Dermis microvascular lymphatic vessel endothelial cell (primary cell): ENCODE data around the gene SHD. TPM values are rescaled to one million over a fixed set of nuclear protein-coding genes. Genes with fewer than 3 reads are reported as not detected.
A peak's percentile ranks its signal among the peaks of the same experiment; 100 is the strongest.

Source experiments
- DNase-seq, 2 donors: peaks; one replicate each; pipeline versions ENCODE4 v3.0.0 to v3.0.0-alpha.2; 2010; ENCODE audit warnings: low read depth in 2 of 2
- total RNA-seq: library from RNA; depleted of rRNA; stranded (reverse); fragments of >200 nt; gene quantifications from 2 replicates; pipeline ENCODE4 v1.2.1, GENCODE V29; 2014

The SHD gene
- total RNA-seq, 1 donor from 2014 or later, result not detected

DNA sequence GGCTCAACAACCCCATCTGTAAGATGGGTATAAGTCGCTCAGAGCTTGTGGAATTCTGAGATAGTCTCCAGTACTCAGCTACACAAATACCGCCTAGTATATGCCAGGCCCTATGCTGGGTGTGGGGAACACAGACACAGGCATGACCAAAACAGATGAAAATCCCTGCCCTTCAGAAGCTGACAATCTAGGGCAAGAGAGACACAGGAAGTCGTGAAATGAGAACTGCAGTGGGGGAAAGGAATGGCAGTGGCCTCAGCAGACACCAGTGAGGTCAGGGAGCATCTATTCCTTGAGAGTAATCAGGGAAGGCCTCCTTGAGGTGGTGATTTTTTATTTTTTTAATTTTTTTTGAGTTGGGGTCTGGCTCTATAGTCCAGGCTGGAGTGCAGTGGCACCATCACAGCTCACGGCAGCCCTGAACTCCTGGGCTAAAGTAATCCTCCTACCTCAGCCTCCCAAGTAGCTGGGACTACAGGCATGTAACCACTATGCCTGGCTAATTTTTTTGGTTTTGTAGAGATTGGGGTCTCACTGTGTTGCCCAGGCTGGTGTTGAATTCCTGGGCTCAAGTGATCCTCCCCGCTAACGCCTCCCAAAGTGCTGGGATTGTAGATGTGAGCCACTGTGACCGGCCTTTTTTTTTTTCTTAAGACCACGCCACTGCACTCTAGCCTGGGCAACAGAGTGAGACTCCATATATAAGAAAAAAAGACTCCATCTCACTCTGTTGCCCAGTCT is 19.9 kb downstream of the SHD start:
- DNase-seq, result no peak

DNA sequence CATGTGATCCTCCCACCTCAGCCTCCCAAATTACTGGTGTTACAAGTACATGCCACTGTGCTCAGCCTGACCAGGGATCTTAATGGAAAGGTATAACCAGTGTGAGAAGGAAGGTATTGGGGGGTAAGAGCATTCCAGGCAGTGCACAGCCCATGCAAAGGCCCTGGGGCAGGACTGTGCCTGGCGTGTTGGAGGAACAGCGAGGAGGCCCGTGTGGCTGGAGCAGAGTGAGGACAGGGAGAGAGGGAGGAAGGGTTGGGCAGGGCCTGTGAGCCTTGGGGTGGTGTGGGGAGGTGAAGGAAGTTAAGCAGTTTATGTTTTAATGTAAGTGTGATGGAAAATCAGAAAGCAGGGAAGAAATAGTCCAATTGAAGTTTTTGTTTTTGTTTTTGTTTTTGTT is 21.5 kb downstream of the SHD start:
- no peak for DNase-seq

DNA sequence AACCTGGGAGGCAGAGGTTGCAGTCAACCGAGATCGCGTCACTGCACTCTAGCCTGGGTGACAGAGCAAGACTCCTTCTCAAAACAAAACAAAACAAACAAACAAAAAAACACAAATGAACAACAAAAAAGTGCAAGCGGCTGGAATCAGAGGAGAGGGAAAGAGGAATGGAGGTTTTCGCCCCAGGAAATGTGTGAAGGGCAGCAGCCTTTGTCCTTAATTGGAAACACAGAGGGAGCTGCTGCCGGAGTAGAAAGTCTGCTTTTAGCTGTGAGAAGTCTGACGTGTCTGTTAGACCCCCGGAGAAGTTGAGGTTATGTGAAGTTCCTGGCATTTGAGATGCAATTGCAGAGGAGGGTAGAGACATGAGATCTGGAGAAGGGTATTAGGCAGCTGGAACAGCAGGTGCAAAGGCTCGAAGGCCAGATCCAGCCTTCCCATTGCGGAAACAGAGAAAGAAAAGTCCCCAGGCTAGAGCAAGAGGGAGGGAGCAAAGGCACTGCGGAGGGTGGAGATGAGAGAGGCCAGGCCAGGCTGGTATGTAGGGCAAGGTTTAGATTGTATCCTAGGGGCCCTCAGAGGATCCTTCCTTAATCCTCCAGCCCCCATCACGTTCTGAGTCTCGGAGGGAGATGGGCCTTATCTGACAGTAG is 22.6 kb downstream of the SHD start:
- no peak for DNase-seq

DNA sequence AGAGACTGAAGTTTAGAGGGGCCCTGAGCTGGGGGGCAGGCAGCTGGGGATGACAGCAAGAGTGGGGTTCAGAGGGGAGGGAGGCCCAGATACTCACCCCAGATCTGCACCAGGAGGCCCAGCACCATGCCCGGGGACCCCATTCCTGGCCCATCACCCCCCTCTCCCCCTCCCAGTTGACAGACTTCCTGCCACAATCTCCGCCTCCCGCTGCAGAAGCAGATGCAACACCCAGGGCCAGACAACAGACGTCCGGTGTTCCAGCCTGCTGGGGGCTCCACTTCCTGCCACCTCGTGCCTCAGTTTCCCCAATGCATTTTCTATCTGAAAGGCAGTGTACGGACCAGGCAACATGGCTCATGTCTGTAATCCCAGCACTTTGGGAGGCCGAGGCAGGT is 23.2 kb downstream of the SHD start, which contains the start of gene TMIGD2:
TSS of gene TMIGD2 (minus strand) at position 147 of the 398 bp plus-strand sequence. CDS start at position 143, 4 bp downstream.
- no peak for DNase-seq

DNA sequence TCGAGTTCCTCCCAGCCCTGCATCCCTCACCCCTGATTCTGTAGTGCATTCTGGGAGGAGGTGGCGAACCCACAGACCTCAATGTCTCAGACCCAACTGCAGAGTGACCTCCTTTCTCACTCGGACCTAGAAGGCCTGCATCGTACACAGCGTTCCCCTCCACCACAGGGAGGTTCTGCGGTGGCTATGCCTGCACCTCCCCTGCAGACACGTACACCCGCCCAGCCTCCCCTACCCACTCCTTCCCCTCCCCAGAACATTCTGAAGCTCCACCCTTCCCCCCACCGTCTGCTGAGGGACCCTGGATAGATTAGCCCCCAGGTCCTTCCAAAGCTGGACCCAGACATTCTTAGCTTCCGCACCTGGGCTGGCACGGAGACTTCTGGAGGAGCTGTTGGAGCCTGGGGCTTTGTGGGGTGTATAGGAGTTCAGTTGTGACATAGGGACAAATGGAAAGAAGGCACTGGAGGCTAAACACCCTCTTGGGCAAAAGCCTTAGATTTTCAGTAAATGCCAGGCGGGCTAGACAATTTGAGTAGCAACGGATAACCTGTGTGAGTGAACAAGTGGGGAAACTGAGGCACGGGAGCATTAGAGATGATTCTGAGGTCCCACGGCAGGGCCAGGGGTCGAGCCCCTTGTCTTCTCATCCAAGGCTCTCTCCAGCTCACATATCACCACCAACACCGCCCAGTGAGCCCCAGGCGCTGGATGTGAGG is 24.9 kb downstream of the SHD start:
- DNase-seq, result no peak

DNA sequence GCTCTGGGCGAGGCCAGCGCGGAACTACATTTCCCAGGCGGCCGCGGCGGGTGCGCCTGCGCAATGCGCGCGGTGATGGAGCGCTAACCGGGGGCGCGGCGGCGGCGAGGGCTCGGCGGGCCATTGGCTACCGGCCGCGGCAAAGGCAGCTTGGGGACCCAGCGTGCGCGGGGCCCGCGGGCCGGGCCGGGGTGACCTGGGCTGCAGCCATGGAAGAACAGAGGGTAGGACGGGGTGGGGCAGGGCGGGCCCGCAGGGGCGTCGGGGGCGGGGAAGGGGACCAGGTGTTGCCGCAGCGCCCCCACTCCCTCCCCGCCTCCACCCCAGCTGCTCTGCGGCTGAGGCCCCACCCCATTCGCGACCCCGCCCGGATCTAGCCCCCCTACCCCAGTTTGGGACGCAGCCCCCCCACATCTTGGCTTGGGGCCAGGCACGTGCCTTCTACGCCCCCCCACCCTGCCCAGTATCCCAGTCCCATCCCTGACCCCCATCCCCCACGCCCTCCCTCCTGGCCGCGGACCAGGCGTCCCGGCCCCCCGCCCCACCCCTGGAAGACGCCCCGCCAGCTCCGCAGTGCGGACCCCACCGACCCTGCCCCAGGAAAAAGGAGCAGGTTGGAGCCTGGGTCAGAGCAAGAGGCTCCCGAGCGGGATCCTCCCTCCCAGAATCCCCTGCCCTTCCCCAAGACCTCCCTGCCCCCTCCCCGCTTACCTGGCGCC is 25.6 kb downstream of the SHD start, which contains the start of gene FSD1:
TSS of gene FSD1 (plus strand) at position 61 of the 719 bp plus-strand sequence. CDS start at position 210, 149 bp downstream.
- DNase-seq, result peak in 1 of 2 donors; percentile 32

DNA sequence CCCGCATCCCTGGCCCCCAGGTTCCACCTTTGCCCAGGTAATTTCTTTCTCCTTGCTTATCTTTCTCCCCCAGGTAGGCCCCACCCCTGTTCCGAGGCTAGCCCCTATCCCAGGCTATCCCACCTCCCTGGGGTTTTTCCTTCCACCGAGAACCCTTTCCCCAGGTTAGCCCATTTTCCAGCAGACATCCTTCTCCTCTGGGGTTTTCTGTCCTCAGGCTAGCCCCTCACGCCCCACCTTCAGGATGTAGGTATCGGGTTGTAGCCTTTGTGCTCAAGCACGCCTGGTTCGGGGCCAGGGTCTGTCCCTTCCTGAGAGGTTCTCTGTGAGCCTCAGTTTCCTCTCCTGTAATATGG is 26.2 kb downstream of the SHD start:
- no peak for DNase-seq

DNA sequence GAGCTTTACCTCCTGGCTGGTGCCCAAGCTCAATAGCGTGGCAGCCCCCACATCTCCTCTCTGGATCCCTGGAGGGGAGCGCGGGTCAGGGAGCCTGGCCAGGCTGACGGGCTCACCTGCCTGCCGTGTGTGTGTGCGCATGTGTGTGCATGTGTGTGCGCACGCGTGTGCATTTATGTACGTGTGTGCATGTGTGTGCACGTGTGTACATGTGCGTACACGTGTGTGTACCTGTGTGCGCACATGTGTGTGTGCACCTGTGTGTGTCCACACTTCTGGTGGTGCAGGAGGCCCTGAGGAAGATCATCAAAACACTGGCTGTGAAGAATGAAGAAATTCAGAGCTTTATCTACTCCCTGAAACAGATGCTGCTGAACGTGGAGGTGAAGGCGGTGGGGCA is 26.6 kb downstream of the SHD start:
- DNase-seq, result no peak

DNA sequence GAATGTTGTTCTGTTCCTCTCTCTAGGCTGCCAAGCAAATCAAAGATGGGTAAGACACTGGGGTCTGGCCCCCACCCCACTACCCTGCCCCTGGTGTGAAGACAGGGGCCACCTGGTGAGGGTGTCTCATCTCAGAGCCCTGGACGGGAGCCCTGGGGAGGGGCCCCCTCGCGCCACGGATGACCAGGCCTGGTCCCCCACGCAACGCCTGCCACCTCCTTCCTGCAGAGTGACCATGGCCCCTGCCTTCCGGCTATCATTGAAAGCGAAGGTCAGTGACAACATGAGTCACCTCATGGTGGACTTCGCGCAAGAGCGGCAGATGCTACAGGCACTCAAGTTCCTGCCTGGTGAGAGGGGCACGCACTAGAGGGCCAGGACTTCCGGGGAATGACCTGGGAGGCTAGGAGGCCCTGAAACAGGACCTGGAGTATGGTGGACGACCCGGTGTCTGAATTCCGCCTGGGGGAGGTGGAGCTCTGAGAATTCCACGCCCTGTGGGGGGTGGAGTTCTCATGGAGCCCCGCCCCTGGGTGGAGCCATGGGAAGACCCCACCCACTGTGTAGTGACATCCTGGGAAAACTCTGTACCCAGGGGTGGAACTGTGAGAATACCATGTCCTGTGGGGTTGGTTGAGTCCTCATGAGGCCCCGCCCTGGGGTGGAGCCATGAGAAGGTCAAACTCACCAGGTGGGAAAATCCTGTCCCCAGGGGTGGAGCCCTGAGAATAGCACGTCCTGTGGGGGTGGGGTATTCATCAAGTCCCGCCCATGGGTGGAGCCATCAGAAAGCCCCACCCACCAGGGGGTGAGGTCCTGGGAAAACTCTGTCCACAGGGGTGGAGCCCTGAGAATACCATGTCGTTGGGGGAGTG is 31.4 kb downstream of the SHD start:
- no peak for DNase-seq

DNA sequence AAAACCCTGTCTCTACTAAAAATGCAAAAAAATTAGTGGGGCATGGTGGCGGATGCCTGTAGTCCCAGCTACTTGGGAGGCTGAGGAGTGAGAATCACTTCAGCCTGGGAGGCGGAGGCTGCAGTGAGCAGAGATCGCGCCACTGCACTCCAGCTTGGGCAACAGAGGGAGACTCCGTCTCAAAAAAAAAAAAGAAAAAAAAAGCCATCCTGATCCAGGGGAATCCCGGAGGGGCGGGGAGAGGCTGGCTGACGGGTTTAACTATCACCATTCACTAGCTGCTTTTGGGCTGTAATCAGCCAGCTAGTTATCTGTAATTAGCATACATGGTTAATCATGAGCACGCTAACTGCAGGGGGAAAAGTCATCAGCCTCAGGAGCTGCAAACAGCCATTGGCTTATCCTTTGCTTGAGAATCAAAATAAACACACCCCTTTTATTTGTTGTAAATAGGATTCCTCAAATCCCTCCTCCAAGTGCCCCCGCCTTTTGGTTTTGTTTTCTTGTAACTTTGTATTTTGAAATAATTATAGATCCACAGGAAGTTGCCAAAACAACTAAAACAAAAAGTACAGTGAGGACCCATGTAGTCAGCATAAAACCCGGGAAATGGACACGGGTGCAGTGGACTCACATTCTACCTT is 34.9 kb downstream of the SHD start:
- DNase-seq, result no peak

DNA sequence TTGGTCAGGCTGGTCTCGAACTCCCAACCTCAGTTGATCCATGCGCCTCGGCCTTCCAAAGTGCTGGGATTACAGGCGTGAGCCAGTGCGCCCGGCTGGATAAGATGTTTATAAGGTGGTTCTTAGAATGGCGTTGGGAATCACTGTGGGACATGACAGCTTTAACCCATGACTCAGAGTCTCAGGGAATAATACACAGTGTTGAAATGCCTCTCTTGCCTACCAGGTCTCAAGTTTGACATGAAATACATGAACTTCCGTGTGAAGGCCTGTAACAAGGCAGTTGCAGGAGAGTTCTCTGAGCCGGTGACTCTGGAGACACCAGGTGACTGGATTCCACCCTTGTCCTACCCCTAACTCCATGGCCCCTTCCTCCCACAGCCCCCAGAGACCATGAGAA is 37.9 kb downstream of the SHD start:
- DNase-seq, result no peak

DNA sequence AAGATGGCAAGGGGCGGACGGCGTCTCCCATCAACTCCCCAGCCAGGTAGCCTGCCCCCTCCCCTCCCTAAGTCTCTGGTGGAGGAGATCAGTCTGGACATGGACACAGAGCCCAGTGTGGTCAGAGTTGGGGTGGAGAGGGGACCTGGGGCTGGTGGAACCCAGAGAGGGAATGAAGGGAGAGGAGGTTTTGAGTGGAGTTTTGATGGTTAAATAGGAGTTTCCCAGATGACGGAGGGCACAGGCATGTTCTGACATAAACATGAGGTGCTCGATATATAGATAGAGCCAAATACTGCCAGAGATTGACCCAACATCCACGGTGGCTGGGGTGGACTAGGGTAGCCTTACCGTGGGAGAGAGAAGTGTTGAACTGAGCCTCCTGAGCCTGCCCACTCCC is 39.4 kb downstream of the SHD start:
- DNase-seq, result no peak

DNA sequence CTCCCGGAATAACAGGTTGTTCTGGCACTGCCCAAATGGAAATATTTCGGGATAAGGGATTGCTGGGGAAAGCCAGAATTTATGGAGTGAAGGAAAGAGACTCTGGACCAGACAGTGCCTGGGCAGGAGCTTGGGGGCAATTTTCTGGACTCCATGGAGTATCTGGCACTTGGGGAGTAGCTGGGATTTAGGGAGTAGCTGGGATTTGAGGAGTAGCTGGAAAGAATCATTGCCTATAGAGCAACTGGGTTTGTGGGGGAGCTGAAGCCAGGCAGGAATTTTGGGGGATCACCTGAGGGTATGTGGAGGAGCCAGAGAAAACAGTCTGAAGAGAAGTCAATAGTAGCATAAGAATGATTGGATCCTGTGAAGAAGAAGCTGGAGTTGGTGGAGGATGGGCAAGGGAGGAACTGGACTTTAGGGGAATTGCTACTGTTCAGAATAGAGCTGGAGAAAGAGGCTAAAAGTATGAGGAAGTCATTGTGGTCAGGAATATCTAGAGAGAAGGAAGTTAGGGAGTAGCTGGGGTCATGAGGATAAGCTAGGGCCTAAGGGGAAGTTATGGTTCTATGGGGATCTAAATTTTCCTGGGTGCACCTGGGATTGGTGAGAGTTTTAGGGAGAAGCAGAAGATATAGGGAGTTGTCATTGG is 40.1 kb downstream of the SHD start:
- no peak for DNase-seq

DNA sequence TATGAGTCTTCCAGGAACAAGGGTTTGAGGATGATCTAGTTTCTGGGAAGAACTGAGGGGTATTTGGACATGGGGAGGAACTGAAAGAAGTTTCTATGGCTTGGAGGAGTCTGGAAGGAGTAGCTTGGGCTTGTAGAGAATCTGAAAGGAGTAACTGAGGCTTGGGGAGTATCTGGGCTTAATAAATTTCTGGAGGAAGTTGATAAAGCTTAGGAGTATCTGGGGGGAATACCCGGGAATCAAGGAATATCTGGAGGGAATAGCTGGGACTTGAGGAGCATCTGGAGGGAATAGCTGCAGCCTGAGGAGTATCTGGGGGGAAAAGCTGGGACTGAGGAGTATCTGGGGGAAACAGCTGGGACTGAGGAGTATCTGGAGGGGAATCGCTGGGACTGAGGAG is 41.4 kb downstream of the SHD start:
- no peak for DNase-seq

DNA sequence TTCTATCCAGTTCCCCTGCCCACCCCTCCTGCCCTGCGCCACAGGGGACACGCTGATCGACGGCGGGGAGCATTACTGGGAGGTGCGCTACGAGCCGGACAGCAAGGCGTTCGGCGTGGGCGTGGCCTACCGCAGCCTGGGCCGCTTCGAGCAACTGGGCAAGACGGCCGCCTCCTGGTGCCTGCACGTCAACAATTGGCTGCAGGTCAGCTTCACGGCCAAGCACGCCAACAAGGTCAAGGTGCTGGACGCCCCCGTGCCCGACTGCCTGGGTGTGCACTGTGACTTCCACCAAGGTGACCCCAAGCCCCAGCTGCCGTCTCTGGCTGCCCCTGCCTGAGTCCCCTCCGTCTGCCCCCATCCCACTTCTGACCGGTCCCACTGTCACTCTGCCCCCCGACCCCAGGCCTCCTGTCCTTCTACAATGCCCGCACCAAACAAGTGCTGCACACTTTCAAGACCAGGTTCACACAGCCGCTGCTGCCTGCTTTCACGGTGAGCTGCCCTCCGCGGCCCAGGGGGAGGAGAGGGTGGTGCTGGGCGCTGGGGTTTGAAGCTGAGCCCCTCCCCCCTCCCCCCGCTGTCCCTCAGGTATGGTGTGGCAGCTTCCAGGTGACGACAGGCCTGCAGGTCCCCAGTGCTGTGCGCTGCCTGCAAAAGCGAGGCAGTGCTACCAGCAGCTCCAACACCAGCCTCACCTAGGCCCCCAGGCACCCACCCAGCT is 44.0 kb downstream of the SHD start:
- no peak for DNase-seq

DNA sequence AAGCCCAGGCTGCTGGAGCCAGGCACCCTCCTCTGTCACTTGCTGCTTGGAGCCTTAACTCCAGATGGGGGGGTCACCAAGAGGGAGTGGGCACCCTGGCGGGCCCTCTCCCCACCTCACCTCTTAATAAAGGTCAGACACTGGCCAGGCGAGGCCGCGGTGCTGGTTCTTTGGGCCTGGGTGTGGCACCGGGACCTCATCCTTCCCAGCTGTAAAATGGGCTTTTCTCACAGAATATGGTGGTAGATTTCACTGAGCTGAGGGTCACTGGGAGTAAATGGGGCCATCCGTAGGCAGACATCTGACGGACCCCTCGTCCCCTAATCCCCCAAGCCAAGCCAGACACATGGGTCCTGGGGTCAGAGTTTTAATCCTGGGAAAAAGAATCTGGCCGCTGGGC is 44.6 kb downstream of the SHD start:
- no peak for DNase-seq

DNA sequence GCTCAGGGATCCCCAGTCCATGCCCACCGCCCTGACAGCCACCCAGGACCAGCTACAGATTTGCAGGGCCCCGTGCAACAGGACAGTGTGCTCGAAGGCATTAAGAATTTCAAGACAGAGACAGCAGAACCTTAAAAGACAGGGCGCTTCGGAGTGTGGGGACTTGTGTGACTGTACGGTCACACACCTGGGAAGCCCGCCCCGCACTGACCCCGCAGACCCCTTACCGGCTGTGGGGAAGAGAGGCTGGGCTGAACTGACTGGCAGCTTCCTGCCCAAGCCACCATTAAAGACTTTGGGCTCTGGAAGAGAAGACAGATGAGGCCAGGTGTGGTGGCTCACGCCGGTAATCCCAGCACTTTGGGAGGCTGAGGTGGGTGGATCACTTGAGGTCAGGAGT is 45.2 kb downstream of the SHD start:
- no peak for DNase-seq

DNA sequence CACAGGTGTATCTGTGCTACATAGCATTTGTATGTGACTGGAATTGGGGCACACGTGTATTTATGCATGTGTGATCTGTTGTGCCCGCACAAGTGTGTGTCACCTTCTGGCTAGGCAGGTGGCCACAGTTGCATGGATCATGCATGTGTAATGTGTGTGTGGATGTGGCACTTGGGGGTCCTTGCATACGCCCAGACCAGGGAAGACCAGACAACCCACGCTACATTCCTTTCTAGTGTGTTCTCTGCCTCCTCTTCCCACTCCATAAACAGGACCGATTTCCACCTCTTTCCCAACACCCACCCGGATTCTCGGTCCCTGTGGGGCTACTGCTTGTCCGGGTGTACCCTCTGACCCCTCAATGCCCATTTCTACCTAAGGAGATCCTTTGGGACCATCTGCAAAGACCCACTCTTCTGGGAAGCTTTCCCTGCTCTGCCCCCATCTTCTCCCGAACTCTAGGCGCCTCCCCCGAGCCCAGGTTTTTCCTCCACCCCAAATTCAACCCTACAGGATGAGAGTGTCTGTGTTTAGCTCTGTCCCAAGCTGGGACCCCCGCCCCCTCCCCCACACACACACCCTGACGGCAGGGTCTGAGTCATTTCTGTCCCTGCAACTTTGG is 47.3 kb downstream of the SHD start:
- no peak for DNase-seq

DNA sequence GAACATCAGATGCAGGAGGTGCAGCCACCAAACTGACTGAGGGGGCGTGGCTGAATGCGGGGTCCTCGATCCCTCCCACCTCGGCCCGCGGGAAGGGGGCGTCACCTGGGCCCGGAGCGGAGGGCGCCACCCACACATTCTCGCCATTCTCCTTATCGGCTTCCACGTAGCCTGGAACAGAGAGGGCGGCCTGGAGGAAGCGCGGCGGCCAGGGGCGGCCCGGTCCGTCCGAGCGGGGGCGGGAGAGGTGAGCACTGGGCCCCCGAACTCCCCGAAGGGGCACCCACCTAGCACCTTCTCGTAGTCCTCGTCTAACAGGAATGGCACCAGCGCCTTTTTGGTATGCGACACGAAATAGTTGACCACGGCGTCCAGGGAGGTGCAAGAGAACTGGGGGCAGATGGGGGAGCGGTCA is 47.8 kb downstream of the SHD start:
- DNase-seq, result no peak
